ENCODE data around the gene FNBP1. TPM values are rescaled to one million over a fixed set of nuclear protein-coding genes. Genes with fewer than 3 reads are reported as not detected.

Gene FNBP1
- total and polyA plus RNA-seq, 10 of the 15 experiments (the other 5 are each of a cell fraction or from before 2014, with no cell fraction given): 64.5 to 353 (median 179) TPM

- peak; percentile 46 to 58; a peak in 2 of 4 replicates for TF ChIP-seq BHLHE40 (IDR thresholded peaks at IDR 0.05; ENCODE audit: borderline replicate concordance in 1 of 2, low read depth in 2 of 2, low read length in 1 of 2)
- peak; percentile 28; the same call in 1 of the 2 replicates for TF ChIP-seq POLR2AphosphoS2 (IDR thresholded peaks at IDR 0.05; ENCODE audit: low read depth, low read length)
- TF ChIP-seq NFIC (IDR thresholded peaks at IDR 0.05; ENCODE audit: low read depth, low read length): peak; percentile 71
- no peak for TF ChIP-seq ZNF274 (IDR thresholded peaks at IDR 0.05; ENCODE audit: insufficient read depth, insufficient read length)
- TF ChIP-seq POLR2AphosphoS5 (IDR thresholded peaks at IDR 0.05; ENCODE audit: low read length): no peak
- no peak for TF ChIP-seq NKRF (conservative IDR thresholded peaks at IDR 0.05)
- no peak for TF ChIP-seq HDAC6 (IDR thresholded peaks at IDR 0.05; ENCODE audit: unreplicated experiment)
- TF ChIP-seq RAD51 (IDR thresholded peaks at IDR 0.05): peak; percentile 43; the same call in 1 of the 2 replicates
- TF ChIP-seq EP300 (IDR thresholded peaks at IDR 0.05; ENCODE audit: borderline replicate concordance in 1 of 2, control insufficient read depth in 1 of 2, low read depth in 2 of 2, low read length in 2 of 2): no peak
- TF ChIP-seq SUPT20H (IDR thresholded peaks at IDR 0.05; ENCODE audit: borderline replicate concordance, control insufficient read depth, low read depth, low read length): no peak
- peak; percentile 54; the same call in 1 of the 2 replicates for TF ChIP-seq FOXM1 (IDR thresholded peaks at IDR 0.05; ENCODE audit: low read depth, low read length)
- TF ChIP-seq BCLAF1 (IDR thresholded peaks at IDR 0.05): no peak
- no peak for TF ChIP-seq KLF5 (IDR thresholded peaks at IDR 0.05; ENCODE audit: partially characterized antibody)
- TF ChIP-seq SMC3 (IDR thresholded peaks at IDR 0.05; ENCODE audit: borderline replicate concordance, low read length): no peak
- no peak for TF ChIP-seq SPI1 (IDR thresholded peaks at IDR 0.05; ENCODE audit: borderline replicate concordance, insufficient read depth, low read depth, low read length)
- no peak for TF ChIP-seq WRNIP1 (IDR thresholded peaks at IDR 0.05; ENCODE audit: borderline replicate concordance, low read depth, low read length)
- TF ChIP-seq ZBTB33 (IDR thresholded peaks at IDR 0.05): no peak
- TF ChIP-seq HCFC1 (IDR thresholded peaks at IDR 0.05; ENCODE audit: low read length): no peak
- no peak for TF ChIP-seq NR2F1 (conservative IDR thresholded peaks at IDR 0.05)
Observed at GRCh38 chr9:130021123-130021522, 21.9 kb downstream of the FNBP1 start (continued).
